Sigmoid colon (tissue), 4 donors: ENCODE data around the gene GIT2.

Experiments
- CTCF ChIP-seq, 4 experiments: fragments of 450-650 bp in 3 of 4; fragments of 200-600 bp in 1 of 4; IDR thresholded peaks; one replicate each; pipeline ENCODE4 v1.5.1; 2016 to 2019; ENCODE audit warnings: antibody characterized with exemption in 4 of 4, mild to moderate bottlenecking in 3 of 4, moderate library complexity in 2 of 4
- POLR2A ChIP-seq, 2 donors: fragments of 450-650 bp; IDR thresholded peaks; one replicate each; pipeline ENCODE4 v1.6.1; 2016; ENCODE audit warnings: antibody characterized with exemption in 2 of 2, mild to moderate bottlenecking in 2 of 2, moderate library complexity in 2 of 2
- POLR2AphosphoS5 ChIP-seq, 4 donors: sonication (generic); formaldehyde crosslinking; IDR thresholded peaks; one replicate each; pipeline ENCODE4 v1.6.1; 2017; ENCODE audit warnings: antibody characterized with exemption in 4 of 4

- TF ChIP-seq CTCF (IDR thresholded peaks at IDR 0.05), result no peak
- no peak for TF ChIP-seq POLR2A (IDR thresholded peaks at IDR 0.05)
- TF ChIP-seq POLR2AphosphoS5 (IDR thresholded peaks at IDR 0.05), result no peak
These were observed 44.4 kb downstream of the GIT2 start for GRCh38 chr12:109951751-109952150.
